Spleen (tissue), 11 donors: ENCODE data around the gene TMEM208. TPM values are rescaled to one million over a fixed set of nuclear protein-coding genes. Genes with fewer than 3 reads are reported as not detected.

Source experiments
- DNase-seq: peaks from one replicate; pipeline ENCODE4 v3.0.0-alpha.2; 2020
- H3K27ac ChIP-seq, 8 donors: fragments of 200-600 bp; sonication (generic) in 7 of 8; 1 replicate in 4 of 8; 2 replicates in 4 of 8; pipeline versions ENCODE4 v1.5.0 to v1.8.0; 2016 to 2021; ENCODE audit warnings: inconsistent platforms in 4 of 8, mild to moderate bottlenecking in 4 of 8, moderate library complexity in 1 of 8
- H3K27me3 ChIP-seq, 7 donors: fragments of 200-600 bp; sonication (generic) in 6 of 7; replicated peaks in 1 of 7; 1 replicate in 4 of 7; 2 replicates in 3 of 7; pipeline versions ENCODE4 v1.5.0 to v1.8.0; 2016 to 2021; ENCODE audit warnings: inconsistent platforms in 3 of 7, mild to moderate bottlenecking in 1 of 7
- H3K36me3 ChIP-seq, 6 donors: fragments of 200-600 bp; sonication (generic) in 5 of 6; 1 replicate in 4 of 6; 2 replicates in 2 of 6; pipeline versions ENCODE4 v1.5.0 to v1.8.0; 2016 to 2021; ENCODE audit warnings: inconsistent platforms in 2 of 6
- H3K4me1 ChIP-seq, 6 donors: fragments of 200-600 bp; sonication (generic) in 5 of 6; 1 replicate in 3 of 6; 2 replicates in 3 of 6; pipeline versions ENCODE4 v1.5.0 to v1.8.0; 2016 to 2021; ENCODE audit warnings: inconsistent platforms in 3 of 6
- H3K4me3 ChIP-seq, 8 donors: fragments of 200-600 bp; sonication (generic) in 7 of 8; 1 replicate in 4 of 8; 2 replicates in 4 of 8; pipeline versions ENCODE4 v1.5.0 to v1.8.0; 2016 to 2021; ENCODE audit warnings: inconsistent platforms in 4 of 8, mild to moderate bottlenecking in 4 of 8, moderate library complexity in 2 of 8
- H3K9me3 ChIP-seq, 8 donors: fragments of 200-600 bp; sonication (generic) in 7 of 8; 1 replicate in 4 of 8; 2 replicates in 4 of 8; pipeline versions ENCODE4 v1.5.0 to v1.8.0; 2016 to 2021; ENCODE audit warnings: inconsistent platforms in 4 of 8
- POLR2A ChIP-seq, 3 donors: fragments of 450-650 bp; IDR thresholded peaks; one replicate each; pipeline ENCODE4 v1.5.1; 2017; ENCODE audit warnings: antibody characterized with exemption in 3 of 3, mild to moderate bottlenecking in 1 of 3
- POLR2AphosphoS5 ChIP-seq, 3 donors: sonication (generic); formaldehyde crosslinking; IDR thresholded peaks; one replicate each; pipeline ENCODE4 v1.5.1; 2017; ENCODE audit warnings: antibody characterized with exemption in 3 of 3
- WGBS, 5 donors: extraction: QIAGEN DNeasy Blood & Tissue Kit in 3 of 5; methylation state at CpG; one replicate each; pipeline versions ENCODE4 v1.1.5 to v1.1.7; 2013 to 2018; 5-methylcytosine and 5-hydroxymethylcytosine counted together
- intact Hi-C: fragments of 100-400 bp; cut with DNase I; formaldehyde crosslinking; loops from one replicate; pipeline ENCODE4 v1.15.0; 2023; ENCODE audit warnings: low total_unique reads
- polyA plus RNA-seq, 3 donors: library from polyadenylated mRNA; stranded (reverse); fragments of 200-250 nt; gene quantifications; one replicate each; pipeline ENCODE4 v1.2.1, GENCODE V29; 2013
- total RNA-seq, 7 donors: library from RNA; depleted of rRNA in 3 of 7; stranded (reverse); fragments of >200 nt in 3 of 7; fragmentation: NEBNext Ultra II Directional in 4 of 7; extraction: Animal tissue kit (Norgen Biotek cat#: 25700) in 4 of 7; gene quantifications; one replicate each; pipeline versions ENCODE4 v1.1.0 to v1.2.1, GENCODE V29; 2016 to 2021
- TF ChIP-seq, protein P1 (sequence below), 11 experiments: fragments of 200-600 bp in 7 of 11; fragments of 450-650 bp in 4 of 11; sonication (generic) in 4 of 11; IDR thresholded peaks in 8 of 11; conservative IDR thresholded peaks in 3 of 11; 1 replicate in 7 of 11; 2 replicates in 4 of 11; pipeline versions ENCODE4 v1.4.0 to v1.8.0; 2016 to 2021; ENCODE audit warnings: antibody characterized with exemption in 11 of 11, inconsistent platforms in 4 of 11, mild to moderate bottlenecking in 1 of 11
- donor health status: healthy with polysubstance abuse.
- donor health status: DM: no; HTN: no; CAD: no; lungs with moderate emphysema.
- donor health status: DM: no; HTN: no; CAD: no.
- donor health status: Bipolar disorder and iron deficiency.
- donor health status: healthy.
- donor health status: DM: no; HTN: no; CAD: no.
- donor health status: DM: yes; HTN: yes; CAD: no.

The TMEM208 gene
- total and polyA plus RNA-seq, 10 donors, result 28.1 to 68.7 (median 35.8) TPM

DNA sequence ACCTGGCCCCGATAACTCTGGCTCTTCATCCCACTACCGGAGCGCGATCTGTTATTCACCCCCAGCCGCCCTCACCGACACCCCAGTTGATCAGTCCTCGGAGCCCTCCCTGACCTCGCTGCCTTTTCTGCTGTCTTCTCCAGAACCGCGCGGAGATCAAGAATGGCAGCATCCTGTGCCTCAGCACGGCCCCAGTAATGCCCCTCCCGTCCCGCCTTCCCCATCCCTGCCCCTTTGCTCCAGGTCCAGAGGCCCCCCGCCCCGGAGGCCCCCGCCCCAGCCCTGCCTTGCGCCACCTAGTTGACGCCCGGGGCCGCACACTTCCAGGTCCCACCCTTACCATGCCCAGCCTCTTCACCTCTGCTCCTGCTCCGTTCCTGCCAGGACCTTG lies 27.1 kb upstream of the TMEM208 start:
- Histone ChIP-seq H3K4me3 (peak overlapping the region in 1 of 8 donors; percentile 4), H3K9me3 (no peaks in the 10 kb centered on the region), H3K27me3 (no peaks in the 10 kb centered on the region), H3K27ac (no peak overlapping the region), H3K4me1 (peaks cover 0 to 58% (median 17%) of the 10 kb centered on the region in 6 donors), H3K36me3 (peaks cover 0 to 100% (median 85%) of the 10 kb centered on the region in 6 donors)
- intact Hi-C loops, result no loop called here
- DNase-seq, result no peak
- TF ChIP-seq, protein P1, sequence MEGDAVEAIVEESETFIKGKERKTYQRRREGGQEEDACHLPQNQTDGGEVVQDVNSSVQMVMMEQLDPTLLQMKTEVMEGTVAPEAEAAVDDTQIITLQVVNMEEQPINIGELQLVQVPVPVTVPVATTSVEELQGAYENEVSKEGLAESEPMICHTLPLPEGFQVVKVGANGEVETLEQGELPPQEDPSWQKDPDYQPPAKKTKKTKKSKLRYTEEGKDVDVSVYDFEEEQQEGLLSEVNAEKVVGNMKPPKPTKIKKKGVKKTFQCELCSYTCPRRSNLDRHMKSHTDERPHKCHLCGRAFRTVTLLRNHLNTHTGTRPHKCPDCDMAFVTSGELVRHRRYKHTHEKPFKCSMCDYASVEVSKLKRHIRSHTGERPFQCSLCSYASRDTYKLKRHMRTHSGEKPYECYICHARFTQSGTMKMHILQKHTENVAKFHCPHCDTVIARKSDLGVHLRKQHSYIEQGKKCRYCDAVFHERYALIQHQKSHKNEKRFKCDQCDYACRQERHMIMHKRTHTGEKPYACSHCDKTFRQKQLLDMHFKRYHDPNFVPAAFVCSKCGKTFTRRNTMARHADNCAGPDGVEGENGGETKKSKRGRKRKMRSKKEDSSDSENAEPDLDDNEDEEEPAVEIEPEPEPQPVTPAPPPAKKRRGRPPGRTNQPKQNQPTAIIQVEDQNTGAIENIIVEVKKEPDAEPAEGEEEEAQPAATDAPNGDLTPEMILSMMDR (IDR thresholded peaks at IDR 0.05 in 8 of 11, conservative IDR thresholded peaks at IDR 0.05 in 3 of 11), result peak in 1 of 11 experiments; percentile 20
- TF ChIP-seq POLR2AphosphoS5 (IDR thresholded peaks at IDR 0.05) (no peak), POLR2A (IDR thresholded peaks at IDR 0.05) (no peak)
- 62 to 78% (median 71%) methylated on average over 22 of the region's 22 CpGs for WGBS, 5 donors

DNA sequence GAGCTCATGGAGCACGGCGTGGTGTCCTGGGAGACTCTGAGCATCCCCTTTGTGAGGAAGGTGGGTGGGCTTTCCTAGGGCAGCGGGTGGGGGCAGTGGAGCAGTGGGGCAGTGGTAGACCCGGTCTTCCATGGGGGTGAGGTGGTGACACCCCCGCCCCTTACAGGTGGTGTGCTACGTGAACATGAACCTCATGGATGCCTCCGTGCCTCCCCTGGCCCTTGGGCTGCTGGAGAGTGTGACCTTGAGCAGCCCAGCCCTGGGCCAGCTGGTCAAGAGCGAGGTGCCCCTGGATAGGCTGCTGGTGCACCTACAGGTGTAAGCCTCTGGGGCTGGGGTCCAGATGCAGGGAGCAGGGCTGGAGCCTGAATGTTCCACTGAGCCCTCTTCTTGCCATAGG lies 26.4 kb upstream of the TMEM208 start:
- WGBS, 5 donors, result 93 to 96% (median 94%) methylated on average over 6 to 8 of the region's 8 CpGs; no CpG with 5 or more reads in 1 of the 5 donors
- Histone ChIP-seq H3K36me3 (peaks cover 0 to 100% (median 78%) of the 10 kb centered on the region in 6 donors), H3K27me3 (no peaks in the 10 kb centered on the region), H3K27ac (no peak overlapping the region), H3K9me3 (no peaks in the 10 kb centered on the region), H3K4me1 (peaks cover 0 to 54% (median 14%) of the 10 kb centered on the region in 6 donors), H3K4me3 (no peak overlapping the region)
- no peak for DNase-seq
- TF ChIP-seq POLR2A (IDR thresholded peaks at IDR 0.05), result no peak
- peak in 1 of 3 donors; percentile 9 for TF ChIP-seq POLR2AphosphoS5 (IDR thresholded peaks at IDR 0.05)
- intact Hi-C loops, result no loop called here

DNA sequence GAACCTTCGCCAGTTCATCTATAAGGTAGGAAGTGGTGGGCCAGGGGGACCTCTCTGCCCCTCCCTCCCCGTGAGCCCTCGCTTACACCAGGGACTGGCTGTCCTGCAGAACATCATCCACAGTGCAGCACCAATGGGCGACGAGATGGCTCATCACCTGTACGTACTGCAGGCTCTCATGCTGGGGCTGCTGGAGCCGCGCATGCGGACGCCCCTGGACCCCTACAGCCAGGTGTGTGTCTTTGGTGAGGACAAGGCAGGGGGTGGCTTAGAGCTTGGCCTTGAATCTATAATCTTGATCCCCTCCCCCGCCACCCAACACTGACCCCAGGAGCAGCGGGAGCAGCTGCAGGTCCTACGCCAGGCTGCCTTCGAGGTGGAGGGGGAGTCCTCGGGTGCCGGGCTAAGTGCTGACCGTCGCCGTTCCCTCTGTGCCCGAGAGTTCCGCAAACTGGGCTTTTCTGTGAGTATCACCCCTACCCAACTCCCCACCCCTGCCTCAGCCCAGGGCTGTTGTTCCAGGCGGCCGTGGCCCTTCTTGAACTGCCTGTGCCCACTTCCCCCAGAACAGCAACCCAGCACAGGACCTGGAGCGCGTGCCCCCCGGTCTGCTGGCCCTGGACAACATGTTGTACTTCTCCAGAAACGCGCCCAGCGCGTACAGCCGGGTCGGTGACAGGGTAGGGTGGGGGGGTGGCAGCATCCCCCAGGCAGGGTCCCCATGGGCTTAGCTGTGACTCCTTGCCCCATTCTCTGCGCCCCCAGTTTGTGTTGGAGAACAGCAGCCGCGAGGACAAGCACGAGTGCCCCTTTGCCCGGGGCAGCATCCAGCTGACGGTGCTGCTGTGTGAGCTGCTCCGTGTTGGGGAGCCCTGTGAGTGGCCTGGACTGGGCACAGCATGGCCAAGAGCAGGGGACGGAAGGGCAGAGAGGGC lies 25.3 kb upstream of the TMEM208 start:
- intact Hi-C loops, result no loop called here
- Histone ChIP-seq H3K27me3 (no peaks in the 10 kb centered on the region), H3K27ac (no peak overlapping the region), H3K4me1 (peaks cover 0 to 43% (median 11%) of the 10 kb centered on the region in 6 donors), H3K9me3 (no peaks in the 10 kb centered on the region), H3K4me3 (no peak overlapping the region), H3K36me3 (peaks cover 0 to 91% (median 66%) of the 10 kb centered on the region in 6 donors)
- DNase-seq, result no peak
- TF ChIP-seq POLR2A (IDR thresholded peaks at IDR 0.05), result no peak
- TF ChIP-seq, protein P1 (IDR thresholded peaks at IDR 0.05 in 8 of 11, conservative IDR thresholded peaks at IDR 0.05 in 3 of 11), result no peak
- peak in 2 of 3 donors; percentile 11 to 16 for TF ChIP-seq POLR2AphosphoS5 (IDR thresholded peaks at IDR 0.05)
- 94 to 97% (median 96%) methylated on average over 27 to 40 of the region's 40 CpGs for WGBS, 5 donors

DNA sequence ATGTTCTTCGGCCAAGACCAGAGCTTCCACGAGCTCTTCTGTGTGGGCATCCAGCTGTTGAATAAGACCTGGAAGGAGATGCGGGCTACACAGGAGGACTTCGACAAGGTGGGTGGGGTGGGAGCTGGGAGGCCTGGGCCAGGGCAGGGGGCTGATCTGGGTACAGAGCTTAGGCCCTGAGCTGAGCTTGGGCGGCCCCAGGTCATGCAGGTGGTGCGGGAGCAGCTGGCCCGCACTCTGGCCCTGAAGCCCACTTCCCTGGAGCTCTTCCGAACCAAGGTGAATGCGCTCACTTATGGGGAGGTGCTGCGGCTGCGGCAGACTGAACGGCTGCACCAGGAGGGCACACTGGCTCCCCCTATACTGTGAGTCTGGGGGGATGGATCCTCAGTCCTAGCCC lies 24.5 kb upstream of the TMEM208 start:
- DNase-seq, result no peak
- 93 to 100% (median 97%) methylated on average over 1 to 12 of the region's 12 CpGs for WGBS, 5 donors
- no peaks in the 10 kb centered on the region for H3K27me3 ChIP-seq
- H3K36me3 ChIP-seq, result peaks cover 0 to 90% (median 59%) of the 10 kb centered on the region in 6 donors
- intact Hi-C loops, result no loop called here
- no peak overlapping the region for H3K27ac ChIP-seq
- peaks cover 0 to 37% (median 8%) of the 10 kb centered on the region in 6 donors for H3K4me1 ChIP-seq
- H3K4me3 ChIP-seq, result no peak overlapping the region
- H3K9me3 ChIP-seq, result no peaks in the 10 kb centered on the region
- TF ChIP-seq, protein P1 (IDR thresholded peaks at IDR 0.05 in 8 of 11, conservative IDR thresholded peaks at IDR 0.05 in 3 of 11), result no peak
- no peak for TF ChIP-seq POLR2A (IDR thresholded peaks at IDR 0.05)
- no peak for TF ChIP-seq POLR2AphosphoS5 (IDR thresholded peaks at IDR 0.05)
